Hematopoietic multipotent progenitor cell treated with erythropoietin and hydrocortisone succinate and interleukin-3 and kit ligand, for 8 days (in vitro differentiated cells): Measurements from ENCODE around the gene ARMS2.

Experiments
- DNase-seq: peaks from one replicate; pipeline ENCODE4 v3.0.0-alpha.2; 2015

The ARMS2 gene

DNA sequence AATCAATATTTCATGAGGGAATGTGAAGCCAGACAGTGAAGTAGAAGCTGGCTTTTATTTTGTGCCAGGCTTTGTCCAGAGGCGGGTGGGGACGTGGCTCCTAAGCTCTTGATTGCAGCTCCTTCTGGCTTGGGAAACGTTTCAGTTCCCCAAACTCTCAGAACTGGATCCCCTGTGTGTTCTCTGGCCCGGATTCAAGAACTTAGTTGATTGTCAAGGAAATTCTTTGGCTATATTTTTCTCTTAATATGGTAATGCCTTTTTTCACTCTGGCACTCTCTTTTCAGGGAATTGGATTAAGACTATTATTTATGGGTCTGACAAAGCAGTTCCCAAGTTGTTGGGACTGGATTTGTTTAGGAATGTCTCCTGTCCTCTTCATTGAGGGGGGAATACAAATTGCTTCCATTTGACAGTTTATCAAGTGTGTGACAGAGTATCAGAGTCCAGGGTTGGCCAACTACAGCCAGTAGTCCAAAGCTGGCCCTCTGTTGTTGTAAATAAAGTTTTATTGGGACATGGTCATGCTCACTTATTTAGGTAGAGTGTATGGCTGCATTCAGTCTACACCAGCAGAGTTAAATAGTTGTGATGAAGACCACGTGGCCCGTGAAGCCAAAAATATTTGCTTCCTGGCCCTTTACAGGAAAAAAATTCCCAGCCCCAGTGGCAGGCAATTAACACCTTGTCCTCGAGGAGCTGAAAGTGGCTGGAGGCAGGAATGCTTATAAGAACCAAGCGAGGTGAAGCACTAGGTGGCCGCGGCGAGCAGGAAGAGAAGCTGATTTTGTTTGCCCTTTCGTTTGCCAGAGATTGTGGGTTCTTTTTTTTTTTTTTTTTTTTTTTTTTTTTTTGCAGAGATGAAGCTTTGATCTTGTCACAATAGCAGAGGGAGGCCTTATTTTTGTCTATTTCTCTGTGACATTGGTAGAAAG, 41.2 kb downstream of the ARMS2 start:
- DNase-seq: no peak

DNA sequence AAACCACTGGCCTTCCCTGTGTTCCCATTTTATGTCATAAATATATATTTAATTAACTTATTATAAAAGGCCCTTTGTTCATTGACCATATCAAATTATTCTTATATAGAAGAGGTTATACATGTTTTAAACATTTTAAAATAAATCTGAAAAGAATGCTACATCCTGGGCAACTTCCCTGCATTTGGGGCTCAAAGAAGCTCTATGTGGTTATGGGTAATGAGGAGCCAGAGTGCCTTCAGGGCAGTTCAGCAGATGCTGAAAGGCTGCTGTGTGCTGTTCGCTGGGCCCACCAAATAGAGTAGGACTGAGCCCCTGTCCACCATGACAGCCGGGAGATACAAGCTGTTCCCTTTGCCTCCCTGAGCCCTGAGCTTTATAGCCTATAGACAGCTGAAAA, 42.8 kb downstream of the ARMS2 start:
- DNase-seq: no peak

DNA sequence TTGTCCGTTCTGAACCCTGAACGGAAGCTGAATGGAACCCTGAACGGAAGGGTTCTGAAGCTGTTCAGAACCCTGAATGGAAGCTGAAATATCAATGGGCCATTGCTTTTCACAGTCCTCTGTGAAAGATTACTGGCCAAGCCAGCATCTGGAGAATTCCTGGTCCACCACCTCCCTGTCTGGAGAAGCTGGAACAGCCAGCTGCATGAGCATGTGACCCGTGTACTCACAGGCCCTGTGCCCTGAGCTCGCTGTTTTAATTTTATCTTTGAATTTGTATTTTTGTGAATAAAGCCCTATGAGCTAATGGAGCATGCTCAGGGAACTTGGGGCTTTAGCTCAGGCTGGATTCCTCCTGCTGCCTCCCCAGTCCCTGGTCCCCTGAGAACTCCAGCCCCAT, 44.1 kb downstream of the ARMS2 start:
- no peak for DNase-seq

DNA sequence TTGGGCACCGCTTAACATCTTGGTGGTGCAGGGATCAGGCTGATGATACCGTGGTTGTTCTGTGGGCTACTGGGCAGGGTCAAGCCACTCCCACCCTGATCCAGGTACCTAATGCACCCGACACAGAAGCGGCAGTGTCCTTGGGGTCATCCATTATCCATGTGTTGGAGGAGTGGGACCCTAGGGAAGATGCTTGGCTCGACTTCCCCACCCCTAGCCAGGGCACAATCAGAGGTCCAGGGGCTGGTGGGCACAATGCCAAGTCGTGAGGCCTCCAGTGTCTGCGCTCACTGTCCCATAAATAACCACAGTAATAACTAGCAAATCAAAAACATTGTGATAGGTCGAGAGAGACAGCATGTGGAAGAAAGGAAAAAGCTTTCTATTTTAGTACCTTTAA, 44.6 kb downstream of the ARMS2 start:
- no peak for DNase-seq

DNA sequence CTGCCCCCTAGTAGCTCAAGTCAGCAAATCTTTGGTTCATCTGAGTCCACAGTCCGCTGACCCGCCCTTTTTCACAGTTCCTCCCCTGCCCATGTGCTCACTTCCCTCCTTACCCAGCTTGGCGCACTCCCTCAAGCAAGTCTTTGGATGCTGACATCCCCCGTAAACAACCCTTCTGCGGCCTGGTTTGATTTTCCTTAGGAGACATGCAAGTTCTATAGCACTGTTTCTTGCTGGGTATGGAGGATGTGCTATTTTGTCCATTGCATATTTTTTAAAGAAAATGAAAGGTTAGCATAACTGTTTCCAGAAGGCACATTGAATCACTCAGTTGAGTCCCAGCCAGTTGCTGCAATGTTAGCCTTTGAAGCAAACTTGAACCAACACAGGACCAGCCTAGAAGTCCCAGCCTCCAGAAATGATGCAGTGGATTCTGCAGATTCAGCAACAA, 45.1 kb downstream of the ARMS2 start:
- DNase-seq: no peak

DNA sequence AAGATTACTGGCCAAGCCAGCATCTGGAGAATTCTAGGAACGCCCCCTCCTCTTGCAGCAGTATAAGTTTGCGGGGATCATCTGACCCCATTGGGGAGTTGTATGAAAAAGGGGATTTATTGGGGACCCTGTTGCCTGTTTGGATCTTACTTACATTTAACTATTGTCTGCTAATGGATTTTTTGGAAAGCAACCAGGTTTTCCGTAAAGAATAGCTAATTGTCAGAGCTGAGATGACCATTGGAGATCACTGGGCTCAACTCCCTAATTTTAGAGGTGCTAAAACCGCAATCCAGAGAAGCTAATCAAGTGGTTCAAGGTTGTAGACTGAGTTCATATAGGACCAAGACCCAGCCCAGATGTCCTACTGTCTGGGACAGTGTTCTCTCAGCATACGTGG, 45.7 kb downstream of the ARMS2 start:
- no peak for DNase-seq

DNA sequence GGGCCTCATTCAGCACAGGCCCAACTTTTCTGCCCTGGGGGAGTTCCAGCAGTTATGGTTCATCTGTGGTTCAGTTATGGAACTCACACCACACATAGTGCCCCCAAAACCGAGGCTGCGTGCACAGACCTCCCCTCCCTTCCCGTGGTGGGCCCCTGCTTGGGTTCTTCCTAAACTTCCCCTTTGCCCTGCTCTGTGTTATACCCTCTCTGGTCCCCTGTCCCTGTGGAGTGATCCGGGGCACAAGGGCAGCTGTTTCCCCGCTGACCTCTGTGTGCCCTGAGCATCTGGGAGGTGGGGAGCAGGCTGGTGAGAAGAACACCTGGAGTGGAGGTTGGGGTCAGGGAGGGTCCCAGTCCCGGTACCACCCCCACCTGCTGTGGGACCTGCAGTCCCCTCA, 46.3 kb downstream of the ARMS2 start:
- no peak for DNase-seq

DNA sequence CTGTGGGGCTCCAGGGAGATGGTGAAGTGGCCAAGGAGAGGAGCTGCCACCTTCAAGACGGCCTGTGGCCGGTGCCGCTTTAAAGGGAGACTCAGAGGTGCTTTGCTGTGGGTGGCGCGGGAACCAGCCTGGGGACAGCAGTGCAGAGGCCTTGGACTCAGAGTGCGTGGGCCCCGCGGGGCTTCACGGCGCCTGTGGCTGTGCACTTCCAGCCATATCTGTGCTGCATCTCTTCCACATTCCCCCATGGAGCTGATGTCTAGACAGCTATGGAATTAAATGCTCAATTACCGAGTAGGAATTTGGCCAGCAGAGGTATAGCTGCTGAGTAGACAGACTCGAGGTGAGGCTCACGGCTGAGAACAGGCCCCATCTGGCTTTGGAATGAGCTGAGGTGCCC, 48.6 kb downstream of the ARMS2 start:
- DNase-seq: no peak

DNA sequence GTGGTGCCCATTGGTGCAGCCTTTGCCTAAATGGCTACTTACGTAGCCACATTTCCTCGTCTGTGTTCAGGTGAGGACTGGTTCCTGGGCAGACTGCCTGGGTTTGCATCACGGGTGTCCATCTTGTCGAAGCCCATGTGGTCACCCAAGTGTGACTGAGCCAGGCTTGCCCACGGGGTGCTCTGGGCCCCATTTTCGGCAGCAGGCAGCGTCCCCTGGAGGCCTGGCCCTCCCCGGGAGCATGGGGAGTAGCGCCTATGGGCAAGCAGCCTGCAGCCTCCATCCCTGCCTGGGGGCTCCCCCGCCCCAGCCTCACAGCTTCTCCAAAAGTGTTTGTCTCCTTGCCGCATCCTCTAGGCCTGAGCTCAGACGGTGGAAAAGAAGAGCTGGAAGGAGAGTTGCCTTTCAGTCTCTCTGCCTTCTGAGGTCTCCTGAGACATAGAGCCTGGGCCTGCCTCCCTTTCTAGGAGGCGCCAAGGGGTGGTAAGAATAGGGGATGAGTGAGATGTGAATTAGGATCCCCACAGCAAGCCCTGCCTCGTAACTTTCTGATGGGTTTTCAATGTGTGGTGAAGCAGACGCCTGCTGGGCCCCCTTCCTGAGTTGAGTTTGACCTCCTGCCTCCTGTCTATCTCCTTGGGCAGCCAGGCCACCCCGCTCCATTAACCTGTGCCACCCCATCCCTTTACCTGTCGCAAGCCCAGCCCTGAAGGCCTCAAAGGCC, 49.6 kb downstream of the ARMS2 start:
- no peak for DNase-seq

DNA sequence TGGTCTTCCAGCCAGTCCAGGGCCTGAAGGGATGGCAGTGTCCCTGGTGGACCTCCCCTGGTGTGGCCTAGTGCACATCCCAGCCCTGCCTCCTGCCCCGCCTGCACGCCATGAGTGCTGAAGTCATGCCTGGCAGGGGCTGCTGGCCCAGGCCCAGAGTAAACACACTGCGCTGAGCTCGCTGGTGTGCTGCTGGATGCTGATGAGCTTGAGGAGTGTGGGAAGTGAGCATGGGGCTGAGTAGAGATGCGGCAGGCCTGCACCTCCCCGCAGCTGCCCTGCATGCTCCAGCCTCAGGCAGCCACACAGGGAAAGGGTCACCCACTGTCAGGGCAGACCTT, 50.1 kb downstream of the ARMS2 start:
- no peak for DNase-seq

DNA sequence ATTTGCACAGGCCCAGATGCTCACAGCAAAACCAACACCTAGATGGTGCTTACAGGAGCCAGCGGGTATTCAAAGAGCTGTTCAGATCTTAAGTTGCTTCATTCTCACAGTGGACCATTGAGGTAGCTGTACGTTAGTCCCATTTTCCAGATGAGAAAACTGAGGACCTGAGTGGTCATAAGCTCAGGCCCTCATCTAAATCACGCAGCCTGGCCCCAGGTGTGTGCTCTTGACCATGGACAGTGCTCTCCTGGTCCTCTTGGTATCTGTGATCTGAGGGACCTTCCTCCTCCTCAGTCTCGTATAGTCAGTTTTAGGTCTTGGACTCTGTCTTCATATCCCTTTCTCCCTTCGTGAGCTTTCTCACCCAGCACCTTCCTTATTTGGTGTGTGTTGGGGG, 50.6 kb downstream of the ARMS2 start:
- DNase-seq: no peak

DNA sequence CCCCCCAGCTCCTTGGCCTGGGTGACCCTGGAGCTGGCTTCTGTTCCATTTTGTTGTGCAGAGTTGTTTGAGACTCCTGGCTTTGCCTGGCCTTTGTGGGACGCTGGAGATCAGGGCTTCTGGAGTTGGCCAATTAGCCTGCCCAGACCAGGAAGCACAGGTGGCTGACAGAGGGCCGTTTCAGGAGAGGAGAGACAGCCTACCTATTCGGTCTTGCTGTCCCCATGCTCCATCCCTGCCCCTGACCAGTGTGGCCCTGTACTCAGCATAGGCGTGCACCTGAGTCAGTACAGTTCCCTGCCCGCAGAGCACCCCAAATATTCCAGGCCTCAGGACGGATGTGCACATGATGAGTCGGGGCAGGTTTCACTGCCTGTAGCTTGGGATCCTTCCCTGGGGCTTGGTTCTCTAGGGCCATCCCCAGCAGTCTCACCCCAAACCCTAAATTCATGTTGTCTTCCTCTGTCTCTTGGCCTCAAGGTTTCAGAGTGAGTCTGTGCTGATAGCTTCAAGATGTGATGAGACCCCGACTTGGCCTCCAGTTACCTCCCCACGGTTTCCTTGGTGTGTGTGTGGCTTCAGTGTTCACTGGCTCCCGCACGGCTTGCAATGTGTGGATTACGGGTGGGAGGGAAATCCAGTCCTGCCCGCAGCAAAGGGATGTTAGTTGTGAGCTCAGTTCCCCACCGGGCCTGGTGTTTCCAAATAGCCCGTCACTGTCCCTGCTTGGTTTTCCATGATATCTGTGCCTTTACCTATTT, 51.6 kb downstream of the ARMS2 start:
- no peak for DNase-seq
